GM20431 (cell line): ENCODE results near the gene SLC9A9.

Experiments
- in situ Hi-C: fragments of 300-500 bp; cut with MseI, MboI; formaldehyde crosslinking; loops from one replicate; pipeline ENCODE4 v1.15.0; 2020; ENCODE audit warnings: low sequenced_read_pairs; ENCODE audit not compliant: unreplicated experiment

Gene SLC9A9

DNA sequence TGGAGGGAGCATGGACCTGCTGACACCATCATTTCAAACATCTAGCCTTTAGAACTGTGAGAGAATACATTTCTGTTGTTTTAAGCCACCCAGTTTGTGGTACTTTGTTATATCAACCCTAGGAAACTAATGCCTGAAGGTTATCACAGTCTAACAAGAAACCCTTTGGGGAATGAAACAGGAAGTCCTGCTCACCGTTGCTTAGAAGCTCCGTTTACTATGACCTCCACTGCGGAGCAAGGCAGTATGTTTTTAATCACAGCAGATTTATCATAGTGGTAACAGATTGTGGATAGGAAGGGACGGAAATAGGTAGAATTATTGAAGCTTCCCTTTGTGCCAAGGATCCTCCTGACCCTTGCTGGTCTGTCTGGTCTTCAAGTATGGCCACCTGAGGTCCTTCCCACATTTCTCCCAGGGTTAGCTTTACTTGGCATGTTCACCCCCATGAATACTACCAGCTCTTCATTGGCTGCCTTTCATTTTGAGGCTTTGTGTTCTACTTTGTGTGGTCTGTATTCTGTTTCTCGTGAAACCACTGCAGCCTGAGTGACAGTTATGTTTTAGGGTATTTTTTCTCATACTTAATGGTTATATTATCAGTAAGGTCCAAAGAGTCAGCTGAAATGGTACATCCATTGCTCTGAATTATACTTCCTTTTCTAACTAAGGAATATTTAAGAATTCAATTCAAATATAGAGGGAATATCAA is 527.1 kb downstream of the SLC9A9 start:
- in situ Hi-C loops = no loop called here

DNA sequence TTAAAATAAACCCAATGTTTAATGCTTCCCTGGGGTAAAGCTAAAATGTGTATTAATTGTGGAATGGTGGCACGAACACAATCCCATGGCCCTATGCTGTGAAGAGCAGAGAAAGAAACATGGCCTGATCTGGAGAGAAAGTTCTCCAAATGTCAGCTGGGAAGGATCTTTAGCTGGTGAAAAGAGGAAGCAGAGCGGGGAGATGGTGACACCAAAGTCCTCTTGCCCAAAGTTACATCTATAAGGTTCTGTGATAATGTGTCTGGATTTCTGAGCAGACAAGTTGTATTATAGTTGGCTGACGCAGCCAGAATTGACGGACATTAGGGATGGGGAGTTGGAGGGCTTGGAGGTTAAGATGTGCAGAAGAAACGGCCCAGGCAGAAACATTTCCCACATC is 532.5 kb downstream of the SLC9A9 start:
- in situ Hi-C loops = no loop called here

DNA sequence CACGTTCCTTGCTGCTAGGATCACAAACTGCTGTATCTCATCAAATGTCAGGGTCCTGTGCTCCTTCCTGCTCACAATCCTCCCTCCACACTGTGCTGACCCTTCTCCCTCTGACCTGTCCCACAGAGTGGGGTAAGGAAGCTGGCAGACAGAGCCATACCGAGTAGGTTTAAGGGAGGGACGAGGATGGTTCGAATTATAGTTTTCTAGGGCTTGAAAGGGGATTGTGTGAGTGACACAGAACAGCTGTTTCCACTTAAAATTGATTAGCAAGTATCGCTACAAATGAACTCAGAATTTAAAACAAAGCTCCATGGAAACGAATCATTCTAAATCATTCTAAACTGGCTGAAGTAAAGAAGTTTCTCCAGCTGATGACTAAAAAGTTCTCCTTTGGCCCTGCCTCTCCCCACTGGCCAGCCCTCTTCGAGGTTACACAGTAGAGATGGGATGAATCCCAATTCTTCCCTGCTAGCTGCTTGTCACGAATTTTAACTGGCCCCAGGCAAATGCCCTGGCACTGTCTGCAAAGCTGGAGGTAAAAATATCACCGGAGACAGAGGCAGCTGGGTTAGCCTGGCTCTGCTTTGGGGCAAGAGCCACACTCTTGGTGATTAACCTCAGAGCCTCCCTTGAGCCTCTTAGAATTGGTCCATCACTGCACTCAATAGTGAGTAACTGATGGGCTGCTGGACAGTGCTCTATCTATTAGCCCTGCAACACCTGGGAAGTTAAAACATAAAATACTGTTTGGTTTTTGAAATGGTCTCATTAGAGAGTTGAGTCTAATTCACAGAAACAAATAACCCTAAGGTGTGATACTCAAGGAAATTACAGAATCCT is 533.8 kb downstream of the SLC9A9 start:
- in situ Hi-C loops = no loop called here

DNA sequence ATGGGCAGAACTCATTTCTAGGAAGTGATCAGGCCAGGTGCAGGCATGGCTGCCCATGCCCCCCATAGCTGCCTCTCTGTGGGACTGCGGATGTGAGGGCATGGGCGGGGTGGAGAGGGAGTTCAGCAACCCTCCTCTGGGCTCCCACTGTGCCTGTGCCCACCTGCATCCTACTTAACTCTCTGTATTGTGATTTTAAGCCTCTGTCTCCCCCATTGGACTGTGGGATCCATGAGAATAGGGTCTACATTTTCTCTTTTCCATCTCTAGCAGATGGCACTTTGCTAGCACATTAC is 534.4 kb downstream of the SLC9A9 start:
- in situ Hi-C loops = no loop called here

DNA sequence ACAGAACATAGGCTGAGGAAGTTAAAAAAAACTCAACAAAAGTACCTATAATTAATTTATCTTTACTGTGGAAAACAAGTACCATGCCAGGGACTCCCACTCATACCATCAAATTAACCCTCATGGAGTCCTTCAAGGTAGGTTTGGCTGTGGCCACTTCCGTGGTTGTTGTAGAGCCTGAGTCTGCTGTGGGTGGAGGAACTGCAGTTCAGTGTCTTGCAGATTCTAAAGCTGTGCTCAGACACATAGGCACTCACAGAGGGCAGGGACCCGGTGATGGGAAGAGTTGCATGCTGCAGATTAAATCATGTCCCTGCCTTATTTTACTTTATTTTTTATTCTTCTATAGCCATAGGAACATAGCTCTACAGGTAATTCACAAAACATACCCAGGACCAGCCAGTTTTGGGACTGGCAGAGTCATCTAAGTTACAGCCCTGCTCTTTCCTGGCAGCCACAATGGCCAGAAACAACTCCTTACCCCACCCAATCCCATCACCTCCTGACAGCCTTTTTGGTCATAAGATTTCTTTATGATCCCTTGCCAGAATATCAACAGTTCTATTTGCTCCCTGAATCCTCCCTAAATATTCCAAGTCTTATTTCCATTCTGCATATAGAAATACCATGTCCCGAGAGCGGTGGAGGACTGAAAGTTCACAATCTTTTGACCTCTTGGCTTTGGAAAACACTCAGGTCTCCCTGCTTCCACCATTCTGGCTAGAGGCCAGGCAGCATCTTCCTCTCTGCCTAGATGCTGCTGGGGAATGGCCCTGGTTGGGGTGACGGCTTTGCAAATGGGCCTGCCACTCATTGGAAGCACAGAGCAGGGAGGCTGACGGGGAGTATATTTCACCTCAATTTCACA is 535.0 kb downstream of the SLC9A9 start:
- in situ Hi-C loops = no loop called here

DNA sequence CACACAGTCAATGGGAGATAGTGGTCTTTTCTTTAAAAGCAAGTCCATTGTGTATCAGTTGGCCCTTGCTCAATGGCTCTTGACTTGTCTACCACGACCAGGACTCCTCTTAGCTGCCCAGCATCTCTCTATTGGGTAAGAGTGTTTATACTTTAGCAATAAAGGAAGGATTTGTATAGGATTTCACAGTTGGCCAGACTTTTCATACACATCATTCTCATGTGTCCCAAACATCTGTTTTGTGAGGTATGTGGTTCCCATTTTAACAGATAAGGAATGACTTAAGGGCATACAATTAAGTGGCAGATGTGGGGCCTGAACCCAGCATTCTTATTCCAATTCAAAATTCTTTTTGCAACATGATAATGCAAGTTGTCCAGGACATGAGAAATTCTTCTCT is 537.2 kb downstream of the SLC9A9 start:
- in situ Hi-C loops = no loop called here

DNA sequence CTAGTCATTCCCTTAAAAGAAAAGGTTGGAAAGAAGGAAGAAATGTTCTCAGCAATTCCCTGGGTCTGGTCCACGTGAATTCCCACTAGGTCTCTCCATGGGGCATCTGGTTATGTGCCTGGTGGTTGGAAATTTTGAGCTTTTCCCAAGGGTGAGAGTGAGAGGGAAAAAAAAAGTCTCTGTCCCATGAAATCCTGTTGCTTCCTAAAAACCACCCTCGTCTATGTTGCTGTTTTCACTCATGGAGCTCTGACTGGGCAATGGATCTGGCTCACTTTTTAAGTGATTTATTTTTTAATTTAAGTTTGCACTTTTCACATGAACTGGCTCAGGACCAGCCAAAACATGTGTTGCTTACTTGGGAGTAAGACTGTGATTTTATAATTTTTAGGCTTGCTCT is 538.6 kb downstream of the SLC9A9 start:
- in situ Hi-C loops = no loop called here

DNA sequence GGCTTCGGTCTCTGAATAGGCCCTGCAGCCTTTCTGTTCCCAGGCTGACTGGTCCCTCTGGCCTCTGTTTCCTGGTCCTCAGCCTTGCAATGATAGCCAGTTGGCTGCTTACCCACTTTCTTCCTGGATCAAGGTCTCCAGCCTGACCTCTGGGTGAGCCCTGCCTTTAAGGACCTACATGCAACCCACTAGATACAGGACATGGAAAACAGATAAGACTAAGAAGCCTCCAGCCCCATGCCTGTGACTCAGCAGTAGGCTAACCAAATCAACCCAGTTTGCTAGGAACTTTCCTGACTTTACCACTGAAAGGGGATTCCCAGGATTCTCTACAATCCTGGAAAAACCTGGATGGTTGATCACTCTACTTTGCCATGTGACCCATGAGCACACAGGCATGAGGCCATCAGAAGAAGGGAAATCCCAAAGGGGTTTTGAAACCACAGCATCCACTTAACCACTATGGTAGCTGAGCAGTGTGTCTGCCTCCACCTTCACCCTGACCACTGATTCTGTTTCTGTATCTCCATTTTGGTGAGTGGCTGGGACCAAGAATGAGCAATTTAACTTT is 540.6 kb downstream of the SLC9A9 start:
- in situ Hi-C loops = no loop called here

DNA sequence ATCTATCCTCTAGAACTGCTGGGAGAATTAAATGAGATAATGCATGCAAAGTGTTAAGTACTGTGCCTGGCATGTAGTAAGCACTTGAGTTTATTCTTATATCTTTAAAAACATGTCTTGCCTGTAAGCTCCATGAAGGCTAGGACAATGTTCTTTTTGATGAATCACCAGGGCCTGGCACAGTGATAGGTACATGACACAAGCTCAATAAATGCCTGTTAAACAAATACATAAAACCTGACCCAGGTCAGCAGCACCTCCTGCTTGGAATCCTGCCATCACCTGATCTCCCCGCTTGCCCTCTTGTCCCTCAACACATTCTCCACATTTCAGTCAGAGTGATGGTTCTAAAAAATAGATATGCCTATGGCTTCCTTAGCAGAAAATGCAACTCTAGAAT is 541.9 kb downstream of the SLC9A9 start:
- in situ Hi-C loops = no loop called here

DNA sequence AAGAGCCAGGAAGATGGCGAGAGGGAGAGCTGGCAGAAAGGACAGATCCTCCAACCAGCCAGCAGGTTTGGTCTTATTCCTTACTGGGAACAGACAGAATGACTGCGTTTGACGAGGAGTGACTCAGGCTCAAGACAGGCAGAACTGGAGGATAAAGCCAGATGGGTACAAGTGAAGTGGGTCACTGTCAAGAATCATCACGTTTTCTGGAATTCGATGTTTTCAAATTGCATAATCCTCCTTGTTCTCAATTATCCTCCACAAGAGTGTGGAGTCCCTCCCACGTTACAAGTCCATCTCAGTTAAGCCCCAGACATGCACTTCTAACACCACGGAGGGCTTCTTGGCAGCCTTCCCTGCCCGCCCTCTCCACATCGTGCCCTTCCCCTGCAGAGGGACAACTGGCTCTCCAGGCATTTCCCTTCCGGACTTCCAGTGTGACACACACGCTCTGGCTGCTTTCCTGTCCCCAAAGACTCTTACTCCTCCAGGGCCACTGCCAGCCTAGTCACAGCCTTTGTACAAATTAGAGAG is 545.6 kb downstream of the SLC9A9 start:
- in situ Hi-C loops = no loop called here

DNA sequence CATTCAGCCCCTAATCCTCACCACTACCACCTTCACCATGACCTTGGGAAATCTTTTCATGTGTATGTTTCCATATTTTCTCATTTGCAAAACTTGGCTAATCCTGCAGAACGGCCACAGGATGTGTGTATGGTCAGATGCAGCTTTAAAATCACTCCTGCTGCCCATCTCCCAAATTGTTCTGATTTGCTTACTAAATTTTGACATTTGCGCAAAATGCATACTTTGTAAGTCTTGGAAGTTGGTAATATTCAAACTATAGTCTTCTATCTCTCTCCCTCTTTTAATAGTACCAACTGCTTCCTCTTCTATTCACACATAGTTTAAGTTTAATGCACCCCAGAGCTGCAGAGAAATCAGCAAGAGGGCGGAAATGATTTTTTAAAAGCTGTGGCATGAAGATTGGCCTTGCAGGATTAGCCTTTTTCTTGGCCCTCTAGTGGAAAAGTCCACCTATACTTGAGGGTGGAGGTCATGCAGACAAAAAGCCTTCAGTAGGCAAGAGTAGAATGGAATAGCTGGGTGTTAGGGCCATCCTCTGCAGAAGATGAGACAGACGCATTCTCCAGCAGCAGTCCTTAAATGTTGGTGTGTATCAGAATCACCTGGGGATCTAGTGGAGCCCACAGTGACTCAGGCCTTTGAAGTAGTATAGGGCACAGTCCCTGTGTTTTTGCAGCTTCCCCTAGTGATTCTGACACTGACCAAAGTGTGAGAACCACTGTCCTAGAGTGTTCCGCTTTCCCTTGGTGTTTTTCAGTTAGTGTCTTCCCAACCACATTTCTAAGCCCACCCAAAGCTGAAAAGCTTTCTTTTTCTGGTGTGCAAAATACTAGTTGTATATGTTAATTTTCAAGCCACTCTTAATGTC is 547.0 kb downstream of the SLC9A9 start:
- in situ Hi-C loops = no loop called here

DNA sequence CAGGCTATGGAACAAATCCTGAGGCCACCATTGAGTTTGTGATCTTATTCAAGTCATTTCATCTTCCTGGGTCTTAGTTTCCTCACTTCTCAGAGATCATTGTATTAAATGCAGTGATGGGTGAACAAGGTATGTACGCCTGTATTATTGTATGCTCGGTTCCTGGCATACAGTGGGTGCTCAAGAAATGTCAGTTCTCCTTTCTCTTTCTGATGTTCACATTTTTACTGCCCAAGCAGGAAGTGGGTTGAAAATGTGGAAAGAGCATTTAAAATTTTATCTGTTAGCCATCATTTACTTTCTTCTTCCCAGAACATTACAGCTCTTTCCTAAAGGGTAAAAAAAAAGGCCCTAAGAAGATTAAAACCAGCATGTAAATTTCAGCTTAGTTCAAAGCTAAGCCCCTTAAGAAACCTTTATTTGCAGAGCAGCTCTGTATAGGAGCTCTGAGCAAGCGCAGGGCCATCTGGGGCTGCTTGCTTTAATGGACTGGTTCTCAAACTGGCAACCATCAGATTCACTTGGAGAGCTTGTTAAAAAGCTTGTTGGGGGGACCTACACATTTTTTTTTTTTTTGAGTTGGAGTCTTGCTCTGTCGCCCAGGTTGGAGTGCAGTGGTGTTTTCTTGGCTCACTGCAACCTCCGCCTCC is 549.3 kb downstream of the SLC9A9 start:
- in situ Hi-C loops = no loop called here

DNA sequence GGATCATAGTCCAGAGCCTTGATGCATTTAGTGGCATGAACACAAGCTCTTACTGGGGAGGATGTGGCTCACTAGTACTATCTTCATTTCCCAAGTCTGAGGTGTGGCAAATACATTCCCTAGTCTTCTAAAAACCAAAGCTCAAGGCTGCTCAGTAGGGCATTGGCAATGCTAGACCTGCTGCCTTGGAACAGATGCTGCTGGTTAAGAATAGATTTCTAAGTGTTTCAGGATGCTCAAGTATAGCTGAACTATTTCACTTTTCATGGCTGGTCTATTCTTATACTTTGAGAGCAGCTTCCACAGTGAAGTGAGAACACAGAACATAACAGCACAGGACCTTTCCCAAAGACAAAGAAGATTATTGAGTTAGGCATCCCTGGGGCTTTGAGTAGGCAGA is 549.9 kb downstream of the SLC9A9 start:
- in situ Hi-C loops = no loop called here

DNA sequence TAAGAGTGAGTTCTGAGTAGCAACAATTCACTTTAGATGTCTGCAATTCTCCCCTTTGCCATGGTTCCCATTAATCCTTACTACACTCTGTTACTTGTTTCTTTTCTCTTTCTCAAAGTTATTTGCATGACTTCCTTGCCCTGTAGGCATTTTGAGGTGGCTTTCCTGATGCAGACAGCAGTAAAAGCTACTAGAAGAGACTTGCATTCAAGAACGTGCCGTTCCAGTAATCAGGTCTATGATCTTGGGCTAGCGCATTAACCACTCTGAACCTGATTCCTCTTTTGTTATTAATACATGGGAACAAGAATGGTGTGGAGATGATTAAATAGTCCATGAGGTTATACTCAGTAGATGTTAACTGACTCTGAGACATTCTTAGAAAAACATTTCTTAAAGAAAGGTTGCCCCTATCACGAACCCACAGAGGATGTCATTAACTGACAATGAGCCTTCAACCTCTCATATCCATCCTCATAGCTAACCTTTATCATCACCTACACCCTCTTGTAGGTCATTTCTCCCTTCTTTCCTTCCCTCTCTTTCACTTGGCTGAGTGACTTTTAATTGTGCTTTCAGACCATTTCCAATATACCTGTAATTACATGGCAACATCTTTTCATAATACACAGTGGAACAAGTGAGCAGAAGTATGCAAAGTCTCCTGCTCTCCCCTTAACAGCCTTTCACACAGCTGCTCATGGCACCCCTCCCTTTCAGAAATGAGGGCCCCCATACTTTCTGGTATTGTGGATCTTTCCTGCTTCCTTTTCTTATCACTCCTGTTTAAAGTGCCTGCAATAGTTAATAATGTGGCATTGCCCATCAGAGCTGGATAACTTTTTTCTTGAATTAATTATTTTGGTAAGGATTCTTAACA is 552.8 kb downstream of the SLC9A9 start:
- in situ Hi-C loops = no loop called here

DNA sequence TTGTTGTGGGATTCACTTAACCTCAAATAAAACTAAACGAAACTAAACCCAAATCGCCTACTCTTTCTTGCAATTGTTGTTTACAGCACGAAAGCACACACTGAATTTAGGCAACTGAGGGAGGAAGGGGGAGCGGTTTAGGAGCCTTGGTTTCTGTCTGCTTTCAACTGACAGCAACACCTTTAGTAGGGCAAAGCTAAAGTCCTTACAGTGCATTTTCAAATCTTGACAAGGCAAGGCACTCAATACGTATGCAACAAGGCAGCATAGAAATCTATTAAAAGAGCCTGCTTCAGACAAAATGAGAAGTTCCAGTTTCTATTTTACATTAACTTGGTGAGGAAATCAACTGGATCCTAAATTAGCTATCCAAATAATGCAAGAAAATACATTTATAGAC is 554.1 kb downstream of the SLC9A9 start:
- in situ Hi-C loops = no loop called here

DNA sequence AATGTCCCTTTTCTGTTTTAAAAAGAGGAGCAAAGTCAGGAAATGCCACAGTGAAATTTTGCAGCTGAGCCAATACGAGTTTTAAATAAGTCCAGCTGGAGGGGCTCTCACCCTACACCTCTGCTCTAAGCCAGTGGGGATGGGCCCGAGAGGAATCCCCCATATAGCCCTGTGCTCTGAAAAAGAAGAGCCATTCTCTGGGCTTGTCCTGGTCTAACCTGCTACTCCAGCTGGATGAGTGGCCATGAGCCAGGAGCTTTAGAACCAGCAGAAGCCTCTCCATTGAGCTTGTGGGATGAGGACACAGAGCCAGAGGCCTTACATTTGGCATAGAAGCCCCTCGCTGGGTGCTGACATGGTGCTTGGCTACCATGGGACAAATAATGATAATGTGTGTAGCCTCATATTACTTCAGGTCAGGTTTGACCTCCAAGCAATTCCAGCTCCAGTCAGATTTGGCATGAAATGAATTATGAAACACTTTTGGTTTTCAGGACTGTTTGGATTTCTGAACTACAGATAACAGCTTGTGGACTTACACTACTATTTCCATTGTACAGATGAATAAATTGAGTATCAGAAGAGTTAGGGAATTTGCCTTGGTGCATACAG is 556.3 kb downstream of the SLC9A9 start:
- in situ Hi-C loops = no loop called here

DNA sequence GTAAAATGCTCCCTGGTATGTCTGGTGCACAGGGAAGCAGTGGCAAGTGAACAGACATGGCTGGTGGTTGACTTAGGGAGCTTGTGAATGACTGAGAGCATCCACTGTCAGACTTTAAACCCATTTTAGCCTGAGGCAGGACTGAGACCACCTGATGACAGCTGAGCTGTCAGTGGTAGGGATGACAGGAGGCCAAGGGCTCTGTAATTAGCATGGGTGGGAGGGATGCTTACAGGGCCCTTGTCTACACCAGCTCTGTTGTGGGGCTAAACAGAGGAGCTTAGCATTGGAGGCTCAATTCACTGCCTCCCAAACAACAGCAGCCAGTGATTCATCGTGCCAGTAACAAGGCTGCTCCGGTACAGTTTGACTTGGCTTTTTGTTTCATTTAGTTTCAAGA is 559.3 kb downstream of the SLC9A9 start:
- in situ Hi-C loops = no loop called here

DNA sequence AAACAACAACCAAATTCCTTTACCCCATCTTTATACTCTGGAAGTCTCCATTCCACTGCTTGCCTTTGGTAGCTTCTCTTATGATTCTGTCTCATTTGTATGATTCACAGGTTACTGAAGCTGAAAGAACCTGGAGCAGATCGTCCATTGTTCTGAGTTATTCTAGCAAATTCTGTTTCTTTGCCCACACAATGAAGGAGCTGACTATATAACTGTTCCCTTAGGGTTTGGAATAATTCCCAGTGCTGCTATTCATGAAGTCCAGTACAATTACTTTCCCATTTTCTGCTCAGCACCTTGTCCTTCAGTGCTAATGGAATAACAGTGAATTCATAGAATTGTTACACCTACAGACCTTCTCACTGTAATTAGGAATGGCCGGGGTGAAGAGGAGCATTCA is 560.9 kb downstream of the SLC9A9 start:
- in situ Hi-C loops = no loop called here
